Fibroblast of villous mesenchyme (primary cell): ENCODE measurements around the gene GALK2. TPM values are rescaled to one million over a fixed set of nuclear protein-coding genes. Genes with fewer than 3 reads are reported as not detected.
"Not testable (repeated sequence)": the region's sequence is repeated elsewhere in the genome, so short reads cannot be mapped to it uniquely, and the experiment has no call there.

Source experiments
- DNase-seq: peaks from one replicate; pipeline ENCODE4 v3.0.0-alpha.2; 2010; ENCODE audit warnings: low read depth
- H3K4me3 ChIP-seq: 2 replicates; pipeline ENCODE4 v1.5.1; 2011; ENCODE audit warnings: low read depth, mild to moderate bottlenecking, low read length
- total RNA-seq: library from RNA; depleted of rRNA; stranded (reverse); fragments of >200 nt; gene quantifications from 2 replicates; pipeline ENCODE4 v1.2.3, GENCODE V29; 2012
- TF ChIP-seq, protein P1 (sequence below): IDR thresholded peaks from 2 replicates; pipeline ENCODE4 v1.5.1; 2012; ENCODE audit warnings: low read depth, mild to moderate bottlenecking, low read length; ENCODE audit not compliant: insufficient read depth

The GALK2 gene
- total RNA-seq, 1 donor = 58.7 TPM

DNA sequence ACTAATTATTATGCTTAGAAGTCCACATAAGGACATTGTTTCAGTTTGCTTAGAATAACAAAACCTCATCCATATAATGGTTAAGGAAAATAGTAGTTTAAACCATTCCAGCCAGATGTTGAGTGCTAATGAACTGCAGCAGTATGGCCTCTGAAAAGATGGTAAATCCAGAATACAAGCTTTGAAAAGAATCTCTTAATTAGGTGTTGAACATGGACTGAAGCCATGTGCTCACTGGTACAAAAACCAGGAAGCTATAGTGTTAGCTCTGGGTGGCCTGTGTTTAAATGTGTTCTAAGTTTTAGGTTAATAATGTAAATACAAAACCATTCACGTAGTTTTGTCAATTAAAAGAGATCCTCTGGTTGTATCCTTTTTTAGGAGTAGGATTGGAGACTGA is 78.2 kb downstream of the GALK2 start:
- TF ChIP-seq, protein P1, sequence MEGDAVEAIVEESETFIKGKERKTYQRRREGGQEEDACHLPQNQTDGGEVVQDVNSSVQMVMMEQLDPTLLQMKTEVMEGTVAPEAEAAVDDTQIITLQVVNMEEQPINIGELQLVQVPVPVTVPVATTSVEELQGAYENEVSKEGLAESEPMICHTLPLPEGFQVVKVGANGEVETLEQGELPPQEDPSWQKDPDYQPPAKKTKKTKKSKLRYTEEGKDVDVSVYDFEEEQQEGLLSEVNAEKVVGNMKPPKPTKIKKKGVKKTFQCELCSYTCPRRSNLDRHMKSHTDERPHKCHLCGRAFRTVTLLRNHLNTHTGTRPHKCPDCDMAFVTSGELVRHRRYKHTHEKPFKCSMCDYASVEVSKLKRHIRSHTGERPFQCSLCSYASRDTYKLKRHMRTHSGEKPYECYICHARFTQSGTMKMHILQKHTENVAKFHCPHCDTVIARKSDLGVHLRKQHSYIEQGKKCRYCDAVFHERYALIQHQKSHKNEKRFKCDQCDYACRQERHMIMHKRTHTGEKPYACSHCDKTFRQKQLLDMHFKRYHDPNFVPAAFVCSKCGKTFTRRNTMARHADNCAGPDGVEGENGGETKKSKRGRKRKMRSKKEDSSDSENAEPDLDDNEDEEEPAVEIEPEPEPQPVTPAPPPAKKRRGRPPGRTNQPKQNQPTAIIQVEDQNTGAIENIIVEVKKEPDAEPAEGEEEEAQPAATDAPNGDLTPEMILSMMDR = no peak
- no peak overlapping the region for H3K4me3 ChIP-seq
- no peak for DNase-seq

- TF ChIP-seq, protein P1 = no peak
- DNase-seq = no peak
- no peak overlapping the region for H3K4me3 ChIP-seq
Measured at GRCh38 chr15:49255966-49256759, 86.1 kb downstream of the GALK2 start.

GRCh38 chr15:49265117-49265516 is 95.1 kb downstream of the GALK2 start:
- not testable (repeated sequence) for H3K4me3 ChIP-seq, DNase-seq

DNA sequence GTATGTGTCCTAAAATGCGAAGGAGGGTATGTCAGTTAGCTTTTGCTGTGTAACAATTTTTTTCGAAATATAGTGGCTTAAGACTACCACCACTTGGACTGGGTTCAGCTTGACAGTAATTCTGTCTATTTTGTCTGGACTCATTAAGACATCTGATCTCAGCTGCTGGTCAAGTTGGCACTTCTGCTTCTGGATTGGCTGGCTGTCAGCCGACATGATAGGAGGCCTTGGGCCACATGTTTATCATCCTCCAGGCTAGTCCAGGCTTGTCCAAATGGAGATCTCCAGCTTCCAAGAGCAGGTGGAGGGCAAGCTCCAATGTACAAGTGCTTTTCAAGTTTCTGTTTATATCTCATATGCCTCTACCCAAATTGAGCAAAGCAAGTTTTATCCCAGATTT is 95.9 kb downstream of the GALK2 start:
- H3K4me3 ChIP-seq = no peak overlapping the region
- TF ChIP-seq, protein P1 = no peak
- DNase-seq = no peak

- TF ChIP-seq, protein P1 = no peak
- H3K4me3 ChIP-seq = no peak overlapping the region
- DNase-seq = peak; percentile 72
Measured at GRCh38 chr15:49270541-49271421, 100.7 kb downstream of the GALK2 start.

DNA sequence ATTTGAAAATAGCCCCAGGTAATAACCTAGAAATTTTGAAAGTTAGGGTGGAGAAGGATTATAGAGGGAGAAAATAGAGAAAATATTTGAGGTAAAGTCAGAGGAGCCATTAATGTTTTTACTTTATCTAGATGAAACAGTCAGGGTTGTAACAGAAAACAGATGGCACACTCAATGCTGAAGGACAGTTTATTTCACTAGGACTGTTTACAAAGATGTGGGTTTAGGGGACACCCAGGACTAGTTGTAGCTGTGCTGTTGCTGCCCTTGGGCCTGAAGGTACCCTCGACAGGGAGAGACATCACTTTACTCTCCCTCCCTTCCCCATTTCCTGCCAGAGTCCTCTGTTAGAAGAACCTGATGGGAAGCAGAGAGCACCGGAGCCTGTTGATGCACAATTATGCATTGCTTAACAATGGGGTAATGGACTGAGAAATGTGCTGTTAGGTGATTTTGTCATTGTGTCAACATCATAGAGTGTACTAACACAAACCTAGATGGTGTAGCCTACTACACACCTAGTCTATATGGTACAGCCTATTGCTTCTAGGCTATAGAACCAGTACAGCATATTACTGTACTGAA is 103.8 kb downstream of the GALK2 start:
- peak; percentile 42 for DNase-seq
- TF ChIP-seq, protein P1 = no peak
- H3K4me3 ChIP-seq = no peak overlapping the region

GRCh38 chr15:49278751-49279150 is 108.7 kb downstream of the GALK2 start:
- TF ChIP-seq, protein P1 = no peak
- no peak overlapping the region for H3K4me3 ChIP-seq
- DNase-seq = no peak
